ENCODE results near the gene PPL.
"Not testable (repeated sequence)": the region's sequence is repeated elsewhere in the genome, so short reads cannot be mapped to it uniquely, and the experiment has no call there.

Gene PPL, protein sequence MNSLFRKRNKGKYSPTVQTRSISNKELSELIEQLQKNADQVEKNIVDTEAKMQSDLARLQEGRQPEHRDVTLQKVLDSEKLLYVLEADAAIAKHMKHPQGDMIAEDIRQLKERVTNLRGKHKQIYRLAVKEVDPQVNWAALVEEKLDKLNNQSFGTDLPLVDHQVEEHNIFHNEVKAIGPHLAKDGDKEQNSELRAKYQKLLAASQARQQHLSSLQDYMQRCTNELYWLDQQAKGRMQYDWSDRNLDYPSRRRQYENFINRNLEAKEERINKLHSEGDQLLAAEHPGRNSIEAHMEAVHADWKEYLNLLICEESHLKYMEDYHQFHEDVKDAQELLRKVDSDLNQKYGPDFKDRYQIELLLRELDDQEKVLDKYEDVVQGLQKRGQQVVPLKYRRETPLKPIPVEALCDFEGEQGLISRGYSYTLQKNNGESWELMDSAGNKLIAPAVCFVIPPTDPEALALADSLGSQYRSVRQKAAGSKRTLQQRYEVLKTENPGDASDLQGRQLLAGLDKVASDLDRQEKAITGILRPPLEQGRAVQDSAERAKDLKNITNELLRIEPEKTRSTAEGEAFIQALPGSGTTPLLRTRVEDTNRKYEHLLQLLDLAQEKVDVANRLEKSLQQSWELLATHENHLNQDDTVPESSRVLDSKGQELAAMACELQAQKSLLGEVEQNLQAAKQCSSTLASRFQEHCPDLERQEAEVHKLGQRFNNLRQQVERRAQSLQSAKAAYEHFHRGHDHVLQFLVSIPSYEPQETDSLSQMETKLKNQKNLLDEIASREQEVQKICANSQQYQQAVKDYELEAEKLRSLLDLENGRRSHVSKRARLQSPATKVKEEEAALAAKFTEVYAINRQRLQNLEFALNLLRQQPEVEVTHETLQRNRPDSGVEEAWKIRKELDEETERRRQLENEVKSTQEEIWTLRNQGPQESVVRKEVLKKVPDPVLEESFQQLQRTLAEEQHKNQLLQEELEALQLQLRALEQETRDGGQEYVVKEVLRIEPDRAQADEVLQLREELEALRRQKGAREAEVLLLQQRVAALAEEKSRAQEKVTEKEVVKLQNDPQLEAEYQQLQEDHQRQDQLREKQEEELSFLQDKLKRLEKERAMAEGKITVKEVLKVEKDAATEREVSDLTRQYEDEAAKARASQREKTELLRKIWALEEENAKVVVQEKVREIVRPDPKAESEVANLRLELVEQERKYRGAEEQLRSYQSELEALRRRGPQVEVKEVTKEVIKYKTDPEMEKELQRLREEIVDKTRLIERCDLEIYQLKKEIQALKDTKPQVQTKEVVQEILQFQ (N-terminal part only)

GRCh38 chr16:4936991-4937781 lies at the start of gene PPL:
PPL (minus strand) TSS chr16:4937148; CDS start chr16:4937045, 103 bp downstream.
- no peak for DNase-seq

GRCh38 chr16:4984174-4984990 lies 47.4 kb upstream of the PPL start:
- no peak for DNase-seq

GRCh38 chr16:4982056-4982867 lies 45.3 kb upstream of the PPL start:
- DNase-seq: no peak

- DNase-seq: no peak
Observed at GRCh38 chr16:4981473-4981872, 44.5 kb upstream of the PPL start.

DNA sequence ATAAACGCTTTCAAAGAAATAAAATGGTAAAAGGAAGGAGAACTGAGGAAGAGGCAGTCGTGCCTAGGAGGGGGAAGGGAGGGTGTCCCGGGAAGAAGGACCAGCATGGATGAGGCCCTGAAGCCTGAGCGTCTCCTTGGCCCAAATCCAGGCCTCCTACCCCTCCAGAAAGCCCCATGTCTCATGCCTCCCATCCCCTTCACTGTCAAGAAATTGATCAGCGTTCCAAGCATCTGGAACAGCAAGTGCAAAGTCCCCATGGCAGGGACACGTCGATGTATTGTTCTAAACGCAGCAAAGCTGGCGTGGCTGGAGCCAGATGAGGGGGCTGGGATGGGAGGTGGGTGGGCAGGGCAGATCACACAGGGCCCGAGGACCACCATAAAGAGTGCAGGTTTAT lies 43.7 kb upstream of the PPL start:
- no peak for DNase-seq

DNA sequence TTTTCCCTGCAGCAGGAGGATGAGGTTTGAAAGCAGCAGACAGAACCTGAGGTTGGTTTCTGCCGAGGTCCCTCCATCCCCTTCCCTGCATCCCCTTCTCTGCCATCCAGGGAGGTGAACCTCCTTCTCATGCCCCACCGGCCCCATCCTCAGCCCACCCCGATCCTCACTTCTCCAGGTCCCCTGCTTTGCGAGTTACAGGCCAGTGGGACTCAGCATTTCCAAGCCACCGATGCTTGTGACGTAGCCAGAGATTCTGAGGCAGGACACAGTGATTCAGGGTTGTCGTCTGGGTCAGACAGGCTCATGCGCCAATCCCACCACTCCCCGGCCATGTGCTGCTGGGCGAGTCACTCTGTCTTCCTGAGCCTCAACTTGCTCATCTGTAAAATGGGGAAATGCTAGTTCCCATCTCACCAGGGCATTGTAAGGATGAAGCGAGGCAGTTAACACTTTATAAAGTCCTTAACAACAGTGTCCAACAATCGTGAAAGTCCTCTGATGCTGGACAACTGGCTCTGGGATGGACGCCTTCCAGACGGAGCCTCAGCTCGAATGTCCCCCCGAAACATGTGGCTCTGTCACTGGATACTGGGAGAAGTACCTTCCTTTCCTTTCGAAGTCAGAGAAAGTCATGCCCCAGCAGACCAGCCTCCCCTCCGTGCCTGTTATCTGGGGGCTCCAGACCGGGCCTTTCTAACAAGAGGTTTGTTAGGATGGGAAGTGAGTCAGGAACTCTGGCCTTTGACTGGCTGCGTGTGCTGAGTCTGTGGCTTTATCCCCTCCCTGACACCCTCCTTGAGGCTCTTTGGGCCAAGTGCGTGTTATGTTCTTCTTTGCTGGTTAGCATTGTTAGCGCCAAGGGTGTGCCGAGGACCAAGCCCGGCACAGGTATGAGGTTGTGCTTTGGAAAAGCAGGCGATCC lies 43.0 kb upstream of the PPL start:
- DNase-seq: no peak

GRCh38 chr16:4979164-4979563 lies 42.2 kb upstream of the PPL start:
- no peak for DNase-seq

GRCh38 chr16:4976611-4977145 lies 39.7 kb upstream of the PPL start:
- DNase-seq: no peak

DNA sequence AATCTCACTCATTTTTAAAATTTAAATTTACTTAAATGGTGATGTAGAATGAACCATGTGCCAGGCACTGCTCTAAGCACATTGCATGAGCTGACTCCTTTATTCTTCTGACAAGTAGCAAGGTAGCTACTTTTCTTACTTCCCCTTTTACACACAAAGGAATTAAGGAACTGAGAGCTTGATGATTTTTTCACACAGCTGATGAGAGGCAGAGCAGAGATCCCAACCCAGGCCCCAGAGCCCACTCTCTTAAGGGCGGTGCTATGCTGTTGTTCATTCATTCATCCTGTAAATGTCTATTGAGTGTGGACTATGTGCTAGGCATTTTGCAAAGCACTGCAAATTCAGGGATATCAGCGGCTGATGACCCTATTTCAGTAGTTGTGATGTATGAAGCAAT lies 39.1 kb upstream of the PPL start:
- DNase-seq: no peak

DNA sequence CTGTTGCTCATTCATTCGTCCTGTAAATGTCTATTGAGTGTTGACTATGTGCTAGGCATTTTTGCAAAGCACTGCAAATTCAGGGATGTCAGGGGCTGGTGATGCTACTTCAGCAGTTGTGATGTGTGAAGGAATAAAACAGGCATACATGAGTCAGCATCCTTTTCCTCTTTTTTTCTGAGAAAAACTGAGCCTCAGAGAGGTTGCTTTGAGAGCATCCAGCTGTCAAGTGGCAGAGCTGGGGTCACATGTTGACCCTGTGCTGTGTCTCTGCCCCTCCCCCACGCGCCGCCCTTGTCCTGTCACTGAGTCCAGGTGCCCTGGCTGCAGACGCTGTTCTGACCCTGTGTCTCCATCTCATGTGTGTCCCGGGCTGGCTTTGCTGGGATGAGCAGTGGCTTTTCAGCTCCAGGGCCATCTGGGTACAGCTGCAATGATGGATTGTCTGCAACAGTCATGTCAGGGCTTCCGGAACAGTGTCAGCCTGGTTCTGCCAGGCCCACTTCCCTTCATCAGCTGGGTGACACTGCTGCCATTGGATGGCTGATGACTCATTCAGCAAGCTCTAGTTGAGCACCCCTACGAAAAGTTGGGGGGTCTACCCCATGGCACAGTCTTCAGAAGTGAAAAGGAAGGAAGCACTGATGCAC lies 36.1 kb upstream of the PPL start:
- DNase-seq: no peak

DNA sequence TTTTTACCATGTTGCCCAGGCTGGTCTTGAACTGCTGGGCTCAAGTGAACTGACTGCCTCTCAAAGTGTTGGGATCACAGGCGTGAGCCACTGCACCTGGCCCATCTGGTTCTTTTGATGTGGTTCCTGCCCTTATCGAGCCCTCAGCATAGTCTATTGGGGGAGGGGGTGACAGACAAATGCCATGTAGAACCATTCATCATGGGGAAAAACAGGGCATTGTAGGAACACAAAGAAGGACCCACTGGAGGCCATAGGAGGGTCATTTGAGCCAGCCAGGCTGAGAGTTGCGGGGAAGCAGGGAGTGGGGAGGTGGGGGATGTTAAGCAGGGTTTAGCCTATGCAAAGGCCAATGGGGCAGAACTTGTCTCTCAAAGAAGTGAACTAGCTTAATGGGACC lies 33.1 kb upstream of the PPL start:
- DNase-seq: no peak

- DNase-seq: no peak
Observed at GRCh38 chr16:4968879-4969483, 32.0 kb upstream of the PPL start.

GRCh38 chr16:4968278-4968677 lies 31.3 kb upstream of the PPL start:
- DNase-seq: not testable (repeated sequence)

DNA sequence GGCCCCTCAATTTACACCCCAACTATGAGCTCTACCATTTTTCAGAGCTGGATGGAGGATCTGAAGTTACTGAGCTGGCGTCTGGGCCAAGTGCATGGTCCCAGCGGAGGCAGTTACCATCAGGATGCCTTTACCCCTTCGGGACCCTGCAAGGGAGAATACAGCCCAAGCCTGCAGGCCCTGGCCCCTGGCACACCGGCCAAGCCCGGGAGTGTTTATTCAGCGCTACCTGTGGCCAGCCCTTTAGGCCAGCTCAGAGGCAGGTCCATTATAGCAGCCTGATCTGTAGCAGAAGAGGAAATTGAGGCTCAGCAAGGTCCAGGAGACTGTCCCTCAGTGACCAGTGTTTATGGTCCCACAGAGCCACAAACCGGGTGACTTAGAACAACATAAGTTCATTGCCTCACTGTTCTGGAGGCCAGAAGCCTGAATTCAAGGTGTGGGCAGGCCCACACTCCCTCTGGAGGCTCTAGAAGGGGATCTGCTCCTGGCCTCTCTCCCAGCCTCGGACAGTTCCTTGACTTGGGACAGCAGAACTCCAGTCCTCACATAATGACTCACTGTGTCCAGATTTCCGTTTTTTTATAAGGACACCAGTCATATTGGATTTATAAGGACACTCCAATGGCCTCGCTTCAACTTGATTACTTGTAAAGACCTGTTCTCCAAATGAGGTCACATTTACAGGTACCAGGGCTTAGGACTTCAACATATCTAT lies 29.9 kb upstream of the PPL start:
- no peak for DNase-seq

DNA sequence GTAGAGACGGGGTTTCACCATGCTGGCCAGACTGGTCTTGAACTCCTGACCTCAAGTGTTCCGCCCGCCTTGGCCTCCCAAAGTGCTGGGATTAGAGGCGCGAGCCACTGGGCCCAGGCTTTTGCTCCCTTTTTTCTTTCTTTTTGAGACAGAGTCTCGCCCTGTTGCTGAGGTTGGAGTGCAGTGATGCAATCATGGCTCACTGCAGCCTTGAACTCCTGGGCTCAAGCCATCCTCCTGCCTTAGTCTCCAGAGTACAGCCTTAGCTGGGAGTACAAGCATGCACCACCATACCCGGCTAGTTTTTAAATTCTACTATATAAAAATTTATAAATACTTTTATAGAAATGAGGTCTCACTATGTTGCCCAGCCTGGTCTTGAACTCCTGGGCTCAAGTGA lies 26.6 kb upstream of the PPL start:
- not testable (repeated sequence) for DNase-seq

- no peak for DNase-seq
Observed at GRCh38 chr16:4962716-4963115, 25.8 kb upstream of the PPL start.

DNA sequence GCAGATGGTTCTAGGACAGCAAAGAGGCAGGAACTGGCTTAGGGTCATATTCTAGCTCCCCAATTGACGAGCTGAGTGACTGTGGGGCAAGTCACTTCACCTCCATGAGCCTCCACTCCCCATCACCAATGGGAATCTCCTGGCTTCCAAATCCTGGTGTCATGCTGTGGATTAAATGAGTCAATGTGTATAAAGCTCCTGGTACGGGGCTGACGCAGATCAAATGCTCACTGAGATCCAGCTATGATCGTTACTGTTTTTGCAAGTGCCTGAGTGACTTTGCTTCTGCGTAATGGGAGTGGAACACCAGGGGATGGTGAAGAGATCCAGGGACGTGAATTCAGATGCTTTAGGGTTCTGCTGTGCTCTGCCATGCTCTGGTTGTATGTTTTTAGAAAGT lies 23.6 kb upstream of the PPL start:
- DNase-seq: no peak

Data from NCI-H187 treated with DMSO at 0.1 percent for 48 hours (cell line).